Measurements from ENCODE around the gene TRPV6. TPM values are rescaled to one million over a fixed set of nuclear protein-coding genes. Genes with fewer than 3 reads are reported as not detected.

The TRPV6 gene
- total RNA-seq, 3 donors from 2014 or later (not counting 1 experiment from before 2014, with no cell fraction given): not detected

- WGBS (ENCODE audit: insufficient coverage): under 1% methylated on average over 70 of the region's 70 CpGs
- Histone ChIP-seq H3K9me3 (ENCODE audit: control insufficient read depth, insufficient read depth, low read length) (no peaks in the 10 kb centered on the region), H3K36me3 (ENCODE audit: control insufficient read depth, insufficient read depth, low read length) (no peaks in the 10 kb centered on the region), H3K4me3 (ENCODE audit: low read length) (peak within 1 kb of the TSS; percentile 88), H3K4me1 (ENCODE audit: control insufficient read depth, insufficient read depth, low read length) (peaks cover 17% of the 10 kb centered on the region), H3K27me3 (ENCODE audit: control insufficient read depth, insufficient read depth, low read length) (no peaks in the 10 kb centered on the region), H3K27ac (ENCODE audit: low read length) (peak within 1 kb of the TSS; percentile 27)
- H3K4me3 Mint-ChIP-seq: peak within 1 kb of the TSS; percentile 95
- DNase-seq: peak; percentile 35 to 68
- no peaks in the 10 kb centered on the region for H3K36me3 Mint-ChIP-seq
- intact Hi-C loops (cut with micrococcal nuclease): loop anchor here (1.0 to 2.0 kb wide), 2 partner anchors 149 to 360 kb away; no protein-coding TSS in a partner anchor
- peaks cover 10 to 16% of the 10 kb centered on the region in 2 donors for H3K4me1 Mint-ChIP-seq
- TF ChIP-seq CTCF (IDR thresholded peaks at IDR 0.05): no peak
- H3K27me3 Mint-ChIP-seq (ENCODE audit: low read depth in 2 of 2): peaks cover 0 to 2% of the 10 kb centered on the region in 2 donors
- H3K27ac Mint-ChIP-seq: peak within 1 kb of the TSS; percentile 60 to 85
- ATAC-seq: peak; percentile 65 to 69 (median 69)
- H3K9me3 Mint-ChIP-seq: no peaks in the 10 kb centered on the region
Observed at GRCh38 chr7:142854372-142855113, 31.0 kb downstream of the TRPV6 start, which contains the start of gene EPHB6. Gene EPHB6, plus strand, starts transcription at chr7:142855076. Its CDS starts 8,152 bp downstream, at chr7:142863228.

- H3K9me3 Mint-ChIP-seq: no peaks in the 10 kb centered on the region
- peaks cover 10 to 16% of the 10 kb centered on the region in 2 donors for H3K4me1 Mint-ChIP-seq
- H3K36me3 Mint-ChIP-seq: no peaks in the 10 kb centered on the region
- peaks cover 17% of the 10 kb centered on the region for H3K4me1 ChIP-seq (ENCODE audit: control insufficient read depth, insufficient read depth, low read length)
- peak; percentile 49 to 77 for DNase-seq
- H3K4me3 Mint-ChIP-seq: peak overlapping the region; percentile 95
- peak overlapping the region; percentile 88 for H3K4me3 ChIP-seq (ENCODE audit: low read length)
- peaks cover 0 to 6% of the 10 kb centered on the region in 2 donors for H3K27me3 Mint-ChIP-seq (ENCODE audit: low read depth in 2 of 2)
- H3K27ac Mint-ChIP-seq: peak overlapping the region; percentile 60 to 85
- peaks cover 3% of the 10 kb centered on the region for H3K27me3 ChIP-seq (ENCODE audit: control insufficient read depth, insufficient read depth, low read length)
- no peaks in the 10 kb centered on the region for H3K9me3 ChIP-seq (ENCODE audit: control insufficient read depth, insufficient read depth, low read length)
- intact Hi-C loops (cut with micrococcal nuclease): loop anchor here (1.0 to 2.0 kb wide), 2 partner anchors 149 to 361 kb away; no protein-coding TSS in a partner anchor
- peak overlapping the region; percentile 27 for H3K27ac ChIP-seq (ENCODE audit: low read length)
- WGBS (ENCODE audit: insufficient coverage): 0% methylated on average over 23 of the region's 23 CpGs
- no peaks in the 10 kb centered on the region for H3K36me3 ChIP-seq (ENCODE audit: control insufficient read depth, insufficient read depth, low read length)
- peak; percentile 76 to 85 (median 79) for ATAC-seq
- TF ChIP-seq CTCF (IDR thresholded peaks at IDR 0.05): peak; percentile 73
Observed at GRCh38 chr7:142853739-142854371, 31.7 kb downstream of the TRPV6 start.

GRCh38 chr7:142851919-142852318 lies 33.6 kb downstream of the TRPV6 start:
- peaks cover 3% of the 10 kb centered on the region for H3K27me3 ChIP-seq (ENCODE audit: control insufficient read depth, insufficient read depth, low read length)
- ATAC-seq: no peak
- no peak overlapping the region for H3K4me3 Mint-ChIP-seq
- H3K4me1 ChIP-seq (ENCODE audit: control insufficient read depth, insufficient read depth, low read length): peaks cover 17% of the 10 kb centered on the region
- H3K27ac Mint-ChIP-seq: no peak overlapping the region
- no peaks in the 10 kb centered on the region for H3K36me3 Mint-ChIP-seq
- TF ChIP-seq CTCF (IDR thresholded peaks at IDR 0.05): no peak
- no peaks in the 10 kb centered on the region for H3K9me3 ChIP-seq (ENCODE audit: control insufficient read depth, insufficient read depth, low read length)
- DNase-seq: no peak
- intact Hi-C loops (cut with micrococcal nuclease): no loop called here
- no peak overlapping the region for H3K4me3 ChIP-seq (ENCODE audit: low read length)
- H3K27ac ChIP-seq (ENCODE audit: low read length): no peak overlapping the region
- H3K36me3 ChIP-seq (ENCODE audit: control insufficient read depth, insufficient read depth, low read length): no peaks in the 10 kb centered on the region
- H3K9me3 Mint-ChIP-seq: no peaks in the 10 kb centered on the region
- H3K27me3 Mint-ChIP-seq (ENCODE audit: low read depth in 2 of 2): peaks cover 8 to 9% of the 10 kb centered on the region in 2 donors
- peaks cover 10 to 16% of the 10 kb centered on the region in 2 donors for H3K4me1 Mint-ChIP-seq

All from natural killer cell (primary cell).